NB4 (cell line): Measurements from ENCODE around the gene KCNJ13.
A peak's percentile ranks its signal among the peaks of the same experiment; 100 is the strongest.

ENCODE experiments used
- DNase-seq: peaks from one replicate; pipeline ENCODE4 v3.0.0; 2010; ENCODE audit warnings: low read depth
- H3K4me3 ChIP-seq: one replicate; pipeline ENCODE4 v1.5.1; 2011; ENCODE audit warnings: mild to moderate bottlenecking, low read depth, low read length, moderate library complexity
- CTCF ChIP-seq: IDR thresholded peaks from one replicate; pipeline ENCODE4 v1.5.1; 2012; ENCODE audit warnings: low read depth, low read length
- MAX ChIP-seq: IDR thresholded peaks from 2 replicates; pipeline ENCODE4 v1.6.1; 2011; ENCODE audit warnings: low read depth, low read length
- MYC ChIP-seq: IDR thresholded peaks from 2 replicates; pipeline ENCODE4 v1.6.1; 2011; ENCODE audit warnings: low read depth, low read length
- POLR2A ChIP-seq: IDR thresholded peaks from 2 replicates; pipeline ENCODE4 v1.6.1; 2011; ENCODE audit warnings: mild to moderate bottlenecking; ENCODE audit not compliant: insufficient read length; ENCODE audit errors: extremely low read depth

KCNJ13 gene

DNA sequence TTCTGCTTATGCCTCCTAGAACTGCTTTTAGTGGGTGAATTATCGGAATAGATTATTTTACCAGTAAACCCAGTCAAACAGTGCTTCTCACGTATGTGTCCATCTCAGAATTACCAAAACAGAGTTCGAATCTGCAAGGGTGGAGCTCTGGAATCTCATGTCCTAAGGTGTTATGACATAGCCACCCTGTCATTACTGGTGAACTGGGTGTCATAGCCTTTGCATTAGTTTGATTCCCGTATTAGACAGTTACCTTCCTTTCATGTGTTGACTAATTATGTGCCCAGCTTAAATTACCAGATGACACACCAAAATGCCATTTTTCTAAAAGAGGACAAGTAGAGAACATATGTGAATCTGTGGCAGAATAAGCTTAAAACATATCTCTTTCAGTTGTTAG lies 15.2 kb upstream of the KCNJ13 start:
- TF ChIP-seq POLR2A (no peak), MYC (no peak), MAX (no peak), CTCF (no peak)
- no peak for DNase-seq
- H3K4me3 ChIP-seq, result no peak overlapping the region

DNA sequence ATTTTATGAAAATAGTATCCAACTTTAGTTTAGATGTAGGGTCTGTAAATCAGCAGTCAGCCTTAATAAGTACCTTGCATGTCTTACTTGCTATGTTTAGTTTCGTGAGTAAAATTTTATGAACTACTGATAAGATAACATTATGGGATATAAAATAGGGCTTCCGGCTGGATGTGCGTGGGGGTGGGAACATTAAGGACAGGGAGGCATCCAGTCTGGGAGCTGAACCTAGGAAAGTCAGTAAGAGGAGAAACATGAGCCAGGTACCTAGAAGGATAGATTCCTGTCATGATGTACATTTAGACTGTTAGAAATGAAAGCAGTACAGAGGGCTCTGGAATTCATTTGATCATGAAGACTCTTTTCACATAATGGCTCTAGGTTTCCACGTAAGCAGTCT lies 12.7 kb upstream of the KCNJ13 start:
- no peak for DNase-seq
- TF ChIP-seq MYC (no peak), CTCF (no peak), MAX (no peak), POLR2A (no peak)
- no peak overlapping the region for H3K4me3 ChIP-seq

DNA sequence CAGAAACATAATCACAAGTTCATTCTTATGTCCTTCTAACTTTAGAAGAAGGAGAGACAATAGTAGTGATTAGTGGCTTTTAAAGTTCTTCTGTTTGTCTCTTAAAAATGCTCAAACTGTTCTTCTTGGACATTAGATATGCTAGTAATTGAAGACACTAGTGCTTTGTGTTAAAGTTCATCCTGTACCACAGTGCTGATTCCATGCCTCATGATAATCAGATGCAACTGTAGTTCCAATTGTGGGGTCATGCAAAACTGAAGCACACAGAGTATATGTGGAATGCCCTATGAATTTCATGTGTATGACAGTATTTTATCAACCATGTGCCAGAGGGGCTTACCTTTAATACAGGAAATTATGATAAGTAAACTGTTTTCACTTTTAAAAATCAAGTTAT lies 11.4 kb upstream of the KCNJ13 start:
- TF ChIP-seq MYC, result no peak
- no peak for TF ChIP-seq MAX
- TF ChIP-seq POLR2A, result no peak
- TF ChIP-seq CTCF, result no peak
- DNase-seq, result no peak
- H3K4me3 ChIP-seq, result no peak overlapping the region

- TF ChIP-seq MAX, result no peak
- no peak overlapping the region for H3K4me3 ChIP-seq
- DNase-seq, result no peak
Measured at GRCh38 chr2:232783278-232783677, 6.9 kb upstream of the KCNJ13 start.

- H3K4me3 ChIP-seq, result no peak overlapping the region
- peak; percentile 45 for DNase-seq
- no peak for TF ChIP-seq CTCF
- no peak for TF ChIP-seq MYC
- no peak for TF ChIP-seq MAX
- no peak for TF ChIP-seq POLR2A
Measured at GRCh38 chr2:232781765-232782164, 5.4 kb upstream of the KCNJ13 start.

DNA sequence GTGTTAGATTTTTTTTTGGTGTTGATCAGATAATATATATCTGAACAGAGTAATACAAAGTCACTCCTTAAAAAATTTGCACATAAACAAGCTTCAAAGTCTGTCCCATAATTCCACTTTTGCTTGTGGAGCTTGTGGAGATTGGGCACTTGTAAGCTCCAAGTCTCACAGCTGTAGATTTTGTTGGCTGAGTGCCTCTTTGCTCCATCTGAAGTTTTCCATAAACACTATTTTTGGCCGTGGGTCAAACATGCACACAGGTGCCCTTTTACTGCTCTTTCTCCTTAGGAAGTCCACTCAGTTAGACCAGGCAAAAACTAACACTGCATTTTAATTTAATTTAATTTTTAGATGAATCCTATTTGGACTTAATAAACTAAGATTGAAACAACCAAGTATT lies 3.6 kb upstream of the KCNJ13 start:
- no peak overlapping the region for H3K4me3 ChIP-seq
- no peak for TF ChIP-seq POLR2A
- no peak for TF ChIP-seq MAX
- no peak for TF ChIP-seq MYC
- TF ChIP-seq CTCF, result no peak
- DNase-seq, result no peak
